H54 (cell line): Measurements from ENCODE around the gene U2AF1.
"Not testable (repeated sequence)": the region's sequence is repeated elsewhere in the genome, so short reads cannot be mapped to it uniquely, and the experiment has no call there.

ENCODE experiments used
- DNase-seq: peaks from one replicate; pipeline ENCODE4 v3.0.0; 2011; ENCODE audit warnings: low spot score, mixed read lengths; ENCODE audit not compliant: insufficient read length
- FAIRE-seq: peaks from 3 replicates; lab custom pipeline; 2011; peaks lifted over from hg19 to GRCh38; lab: Jason Lieb, UNC

Gene U2AF1

GRCh38 chr21:43089463-43089862 lies 17.9 kb downstream of the U2AF1 start:
- not testable (repeated sequence) for FAIRE-seq, DNase-seq

DNA sequence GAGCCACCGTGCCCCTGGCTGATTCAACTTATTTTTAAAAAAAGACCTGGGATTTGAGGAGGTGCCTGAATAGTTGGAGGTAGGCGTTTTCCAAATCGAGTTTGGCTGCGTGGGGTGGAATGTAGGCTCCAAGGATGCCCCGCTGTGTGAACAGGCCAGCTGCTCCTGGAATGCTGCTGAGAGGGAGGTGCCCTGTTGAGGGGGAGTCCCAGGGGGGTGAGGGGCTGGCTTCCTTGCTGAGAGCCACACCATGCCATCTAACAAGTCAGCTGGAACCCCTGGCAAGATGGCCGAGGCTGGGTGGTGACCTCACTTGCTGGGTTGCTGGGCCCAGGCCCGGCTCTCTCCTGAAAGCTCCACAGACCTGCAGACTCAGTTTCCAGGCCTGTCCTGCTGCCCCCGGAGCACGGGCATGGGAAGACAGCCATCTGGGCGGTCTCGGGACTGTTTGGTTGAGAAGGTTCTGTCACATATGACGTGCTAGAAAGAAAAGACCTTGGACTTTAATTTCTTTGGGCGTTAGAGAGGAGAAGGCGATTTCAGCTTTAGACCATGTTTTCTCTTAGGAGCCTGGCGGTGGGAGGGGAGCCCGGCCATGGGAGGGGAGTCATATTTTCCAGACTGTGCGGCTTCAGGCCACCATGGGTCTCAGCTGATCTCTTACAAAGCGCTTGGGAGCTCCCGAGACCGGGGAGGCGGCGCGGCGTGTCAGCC lies 24.6 kb downstream of the U2AF1 start:
- not testable (repeated sequence) for DNase-seq, FAIRE-seq

DNA sequence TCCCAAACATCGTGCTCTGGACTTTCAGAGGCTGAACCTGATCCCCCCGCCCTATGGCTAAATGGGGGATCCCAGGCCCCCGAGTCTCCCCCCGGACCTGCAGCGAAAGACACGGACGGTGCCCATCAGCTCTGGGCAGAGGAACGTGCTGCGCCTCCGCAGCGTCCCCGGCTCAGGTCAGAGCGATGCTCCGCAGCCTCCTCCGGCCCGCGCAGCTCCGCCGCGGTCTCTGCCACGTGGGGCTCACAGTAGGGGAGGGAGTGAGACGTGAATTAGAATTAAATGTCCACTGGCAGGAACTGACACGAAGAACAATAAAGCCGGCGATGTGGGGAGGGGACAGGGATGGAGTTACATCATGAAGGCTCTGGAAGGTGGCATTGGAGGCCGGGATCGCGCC lies 30.7 kb downstream of the U2AF1 start:
- DNase-seq, FAIRE-seq: not testable (repeated sequence)

DNA sequence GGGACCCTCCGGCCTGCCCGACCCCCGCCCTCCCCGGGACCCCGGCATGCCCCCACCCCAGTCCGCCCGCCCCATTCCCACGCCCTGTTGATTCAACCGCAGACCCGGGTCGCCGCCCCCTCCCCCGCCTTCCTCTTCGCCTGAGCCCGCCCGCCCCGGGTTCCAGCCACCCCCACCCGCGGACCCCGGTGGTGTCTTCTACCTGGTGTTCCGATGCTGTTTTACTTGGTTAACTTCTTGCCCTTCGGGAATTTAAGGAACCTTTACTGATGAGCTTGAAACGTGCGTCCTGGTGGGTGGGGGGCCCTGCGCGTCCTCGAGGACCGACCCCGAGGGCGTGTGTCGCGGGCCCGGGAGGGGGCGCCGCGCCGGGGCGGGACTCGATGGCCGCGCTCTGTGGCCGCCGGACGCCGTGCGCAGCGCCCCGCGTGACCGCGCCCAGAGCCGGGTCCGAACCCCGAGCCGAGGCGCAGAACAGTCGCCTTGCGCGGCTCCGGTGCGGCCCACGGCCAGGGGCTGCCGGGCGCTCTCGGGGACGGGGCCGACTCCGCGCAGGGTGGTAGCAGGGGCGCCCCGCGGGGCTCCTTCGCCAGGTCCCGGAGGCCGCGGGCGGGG lies 31.2 kb downstream of the U2AF1 start:
- FAIRE-seq, DNase-seq: not testable (repeated sequence)

- DNase-seq, FAIRE-seq: not testable (repeated sequence)
Observed at GRCh38 chr21:43075170-43076022, 32.0 kb downstream of the U2AF1 start, which contains the start of gene CBS. CBS (minus strand) TSS chr21:43075835; CDS start chr21:43072193, 3,642 bp downstream.

GRCh38 chr21:43074401-43075169 lies 32.8 kb downstream of the U2AF1 start:
- not testable (repeated sequence) for DNase-seq, FAIRE-seq

- FAIRE-seq, DNase-seq: not testable (repeated sequence)
Observed at GRCh38 chr21:43072742-43073141, 34.6 kb downstream of the U2AF1 start.

DNA sequence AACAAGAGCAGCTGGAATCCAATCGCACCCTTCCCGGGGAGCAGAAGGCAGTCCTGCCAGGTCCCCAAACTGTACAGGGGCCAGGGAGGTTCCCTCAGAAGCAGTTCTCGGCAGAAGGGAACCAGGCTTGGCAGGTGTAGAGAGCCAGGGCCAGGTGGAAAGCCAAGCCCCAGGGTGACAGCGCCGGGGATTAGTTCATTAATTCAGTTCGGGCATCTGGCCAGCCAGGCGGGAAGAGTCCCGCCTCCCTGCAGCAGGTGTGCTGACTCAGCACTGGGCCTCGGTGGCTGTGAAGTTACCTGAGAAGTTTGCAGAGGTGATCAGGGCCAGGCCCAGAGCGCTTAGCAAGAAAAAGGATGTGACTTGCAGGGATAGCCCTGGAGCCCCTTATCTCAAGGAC lies 37.7 kb downstream of the U2AF1 start:
- DNase-seq, FAIRE-seq: not testable (repeated sequence)

DNA sequence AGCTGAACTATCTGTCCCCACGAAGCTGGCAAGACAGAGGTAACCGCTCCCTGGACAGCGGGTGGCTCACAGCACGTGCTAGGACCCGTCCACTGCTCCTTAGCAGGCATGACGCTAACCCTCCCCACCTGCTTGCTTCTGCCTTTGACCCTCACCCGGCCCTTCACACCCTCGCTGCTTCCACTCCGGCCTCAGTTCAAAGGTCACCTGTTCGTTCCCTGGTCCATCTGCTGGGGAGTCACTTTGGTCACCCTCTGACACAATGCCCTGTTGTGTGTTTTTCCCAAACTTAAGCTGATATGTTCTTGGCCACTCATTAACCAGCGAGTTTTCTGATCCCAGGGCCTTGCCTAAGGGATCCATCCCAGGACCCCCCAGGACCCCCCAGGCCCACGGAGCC lies 39.3 kb downstream of the U2AF1 start:
- DNase-seq, FAIRE-seq: not testable (repeated sequence)

GRCh38 chr21:43066690-43067089 lies 40.7 kb downstream of the U2AF1 start:
- DNase-seq, FAIRE-seq: not testable (repeated sequence)

DNA sequence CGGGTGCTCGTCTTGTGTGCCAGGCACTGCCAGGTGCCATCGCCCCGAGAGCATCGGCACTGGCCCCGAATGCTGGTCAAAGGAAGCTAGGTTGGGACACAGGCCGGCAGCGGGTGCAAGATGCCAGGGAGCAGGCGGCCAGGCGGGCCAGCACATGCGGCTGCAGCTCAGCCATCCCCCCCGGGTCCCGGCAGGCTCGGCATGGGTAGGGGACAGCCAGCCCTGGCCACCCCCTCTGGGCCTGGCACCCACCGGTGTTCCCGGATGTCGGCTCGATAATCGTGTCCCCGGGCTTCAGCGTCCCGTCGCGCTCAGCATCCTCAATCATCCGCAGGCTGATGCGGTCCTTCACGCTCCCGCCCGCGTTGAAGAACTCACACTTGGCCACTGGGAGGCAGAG lies 41.4 kb downstream of the U2AF1 start:
- not testable (repeated sequence) for FAIRE-seq

GRCh38 chr21:43064265-43064917 lies 43.0 kb downstream of the U2AF1 start:
- not testable (repeated sequence) for DNase-seq, FAIRE-seq

More for the DNA sequence above, 41.4 kb downstream of the U2AF1 start:
- not testable (repeated sequence) for DNase-seq

DNA sequence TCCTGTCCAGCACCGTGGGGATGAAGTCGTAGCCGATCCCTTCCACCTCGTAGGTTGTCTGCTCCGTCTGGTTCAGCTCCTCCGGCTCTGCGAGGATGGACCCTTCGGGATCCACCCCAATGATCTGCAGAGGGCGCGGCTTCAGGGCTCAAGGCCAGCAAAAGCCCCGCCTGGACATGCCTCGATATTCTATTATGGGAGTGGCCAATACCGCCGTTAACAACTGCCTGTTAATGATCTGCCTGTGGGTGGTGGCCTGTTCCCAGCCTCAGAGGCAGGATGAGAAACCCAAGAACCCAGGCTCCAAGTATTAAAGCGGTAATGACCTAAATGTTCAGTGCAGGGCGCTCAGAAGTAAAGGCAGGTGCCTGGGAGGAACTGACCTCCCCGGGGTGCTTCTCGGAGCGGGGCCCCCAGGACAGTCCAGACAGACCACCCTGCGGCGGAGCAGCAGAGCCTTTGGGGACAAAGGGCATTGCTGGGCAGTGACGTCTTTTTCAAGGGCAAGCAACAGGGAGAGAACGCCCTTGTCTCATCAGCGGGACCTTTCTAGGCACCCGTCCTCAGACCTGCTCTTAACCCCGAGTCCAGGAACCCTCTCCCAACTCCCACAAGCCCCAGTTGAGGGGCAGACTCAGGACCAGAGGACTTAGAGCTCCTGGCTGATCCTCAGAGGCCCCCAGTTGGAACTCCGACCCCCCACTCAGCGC lies 44.3 kb downstream of the U2AF1 start:
- FAIRE-seq, DNase-seq: not testable (repeated sequence)

DNA sequence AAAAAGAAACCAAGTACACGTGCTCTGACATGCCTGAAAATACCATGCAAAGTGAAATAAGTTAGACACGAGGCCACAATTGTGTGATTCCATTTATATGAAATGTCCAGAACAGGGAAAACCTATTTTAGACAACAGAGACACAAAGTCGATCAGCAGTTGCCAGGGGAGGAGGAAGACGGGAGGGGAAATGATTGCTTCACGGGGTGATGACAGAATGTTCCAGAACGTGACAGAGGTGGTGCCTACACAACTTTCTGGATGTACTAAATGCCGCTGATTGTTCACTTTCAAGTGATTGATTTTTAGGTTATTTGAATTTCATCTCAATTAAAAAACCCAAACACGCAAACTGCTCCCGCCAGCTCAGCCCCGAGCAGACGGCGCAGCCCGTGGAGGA lies 54.3 kb downstream of the U2AF1 start:
- FAIRE-seq, DNase-seq: not testable (repeated sequence)

- not testable (repeated sequence) for FAIRE-seq, DNase-seq
Observed at GRCh38 chr21:43045876-43046821, 61.2 kb downstream of the U2AF1 start.

DNA sequence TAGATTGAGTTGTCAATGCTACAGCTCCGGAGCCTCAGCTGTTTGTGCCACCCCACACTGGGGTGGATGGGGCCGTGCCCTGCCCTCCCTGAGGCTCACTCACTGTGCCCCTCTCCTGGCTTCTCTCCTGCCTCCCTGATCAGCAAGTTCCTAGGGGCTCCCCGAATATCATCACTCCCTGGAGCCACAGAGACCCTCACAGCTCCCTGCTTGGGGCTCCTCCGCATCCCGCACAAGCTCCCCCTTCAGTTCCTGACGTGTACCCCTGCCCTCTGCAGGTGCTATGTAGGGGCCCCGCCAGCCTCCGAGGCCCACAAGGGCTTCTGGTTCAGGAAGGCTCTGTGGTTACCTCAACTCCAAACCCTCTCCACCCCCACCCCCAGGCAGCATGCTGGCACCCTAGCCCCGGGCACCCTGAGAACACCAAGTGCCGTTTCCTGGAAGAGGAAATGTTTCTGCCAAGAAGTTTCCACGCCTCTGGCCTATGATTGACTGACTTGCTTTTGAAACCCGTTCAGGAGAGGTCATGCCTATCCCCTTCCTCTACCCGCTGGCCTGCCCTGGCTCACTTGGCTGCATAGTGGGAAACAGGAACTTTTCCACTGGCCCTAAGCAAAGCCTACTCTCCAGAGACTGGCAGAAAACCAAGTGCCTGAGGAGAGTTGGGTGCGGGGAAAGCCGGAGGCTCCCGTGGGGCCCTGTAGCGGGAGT lies 62.0 kb downstream of the U2AF1 start:
- FAIRE-seq, DNase-seq: not testable (repeated sequence)
